Measurements from ENCODE around the gene TCF20. TPM values are rescaled to one million over a fixed set of nuclear protein-coding genes. Genes with fewer than 3 reads are reported as not detected.

The TCF20 gene
- total RNA-seq, 3 donors from 2014 or later (not counting 1 experiment from before 2014, with no cell fraction given) = 57.8 to 70.8 (median 69.1) TPM

DNA sequence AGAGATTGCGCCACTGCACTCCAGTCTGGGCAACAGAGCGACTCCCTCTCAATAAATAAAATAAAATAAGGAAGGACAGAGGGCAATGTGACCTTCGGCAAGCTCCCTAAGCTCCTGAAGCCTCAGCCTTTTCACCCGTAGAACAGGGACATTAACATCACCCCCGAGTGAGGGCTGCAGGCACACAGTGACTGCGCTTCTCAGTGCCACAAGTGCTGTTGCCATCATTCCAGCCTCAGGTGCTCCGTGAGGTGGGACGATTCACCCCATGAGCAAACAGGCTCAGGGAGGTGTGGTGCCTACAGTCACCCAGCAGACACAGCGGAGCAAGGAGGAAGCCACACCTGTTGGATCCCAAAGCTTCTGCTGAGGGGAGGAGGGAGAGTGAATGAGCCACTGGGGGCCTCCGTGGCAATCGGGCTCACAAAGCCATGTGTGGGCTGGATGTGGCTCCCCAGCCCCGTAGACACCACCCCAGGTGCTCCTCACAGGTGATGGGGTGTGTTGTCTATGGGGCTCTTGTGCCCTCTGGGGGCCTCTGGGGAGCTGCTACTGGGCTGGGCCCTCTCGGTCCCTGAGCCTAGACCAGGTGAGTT lies 9.1 kb upstream of the TCF20 start:
- Mint-ChIP-seq H3K9me3 (no peaks in the 10 kb centered on the region), H3K36me3 (no peaks in the 10 kb centered on the region), H3K27ac (no peak overlapping the region), H3K4me1 (peaks cover 5 to 13% of the 10 kb centered on the region in 2 donors), H3K27me3 (ENCODE audit: low read depth in 2 of 2) (peaks cover 18 to 30% of the 10 kb centered on the region in 2 donors), H3K4me3 (peak overlapping the region; percentile 31)
- TF ChIP-seq, protein P1, sequence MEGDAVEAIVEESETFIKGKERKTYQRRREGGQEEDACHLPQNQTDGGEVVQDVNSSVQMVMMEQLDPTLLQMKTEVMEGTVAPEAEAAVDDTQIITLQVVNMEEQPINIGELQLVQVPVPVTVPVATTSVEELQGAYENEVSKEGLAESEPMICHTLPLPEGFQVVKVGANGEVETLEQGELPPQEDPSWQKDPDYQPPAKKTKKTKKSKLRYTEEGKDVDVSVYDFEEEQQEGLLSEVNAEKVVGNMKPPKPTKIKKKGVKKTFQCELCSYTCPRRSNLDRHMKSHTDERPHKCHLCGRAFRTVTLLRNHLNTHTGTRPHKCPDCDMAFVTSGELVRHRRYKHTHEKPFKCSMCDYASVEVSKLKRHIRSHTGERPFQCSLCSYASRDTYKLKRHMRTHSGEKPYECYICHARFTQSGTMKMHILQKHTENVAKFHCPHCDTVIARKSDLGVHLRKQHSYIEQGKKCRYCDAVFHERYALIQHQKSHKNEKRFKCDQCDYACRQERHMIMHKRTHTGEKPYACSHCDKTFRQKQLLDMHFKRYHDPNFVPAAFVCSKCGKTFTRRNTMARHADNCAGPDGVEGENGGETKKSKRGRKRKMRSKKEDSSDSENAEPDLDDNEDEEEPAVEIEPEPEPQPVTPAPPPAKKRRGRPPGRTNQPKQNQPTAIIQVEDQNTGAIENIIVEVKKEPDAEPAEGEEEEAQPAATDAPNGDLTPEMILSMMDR (IDR thresholded peaks at IDR 0.05) = no peak
- H3K9me3 ChIP-seq (ENCODE audit: control insufficient read depth, insufficient read depth, low read length) = no peaks in the 10 kb centered on the region
- ATAC-seq = no peak
- no peaks in the 10 kb centered on the region for H3K36me3 ChIP-seq (ENCODE audit: control insufficient read depth, insufficient read depth, low read length)
- H3K27me3 ChIP-seq (ENCODE audit: control insufficient read depth, insufficient read depth, low read length) = peaks cover 30% of the 10 kb centered on the region
- H3K4me1 ChIP-seq (ENCODE audit: control insufficient read depth, insufficient read depth, low read length) = peaks cover 18% of the 10 kb centered on the region
- H3K27ac ChIP-seq (ENCODE audit: low read length) = no peak overlapping the region
- 91% methylated on average over 12 of the region's 13 CpGs for WGBS (ENCODE audit: insufficient coverage)
- no peak overlapping the region for H3K4me3 ChIP-seq (ENCODE audit: low read length)
- intact Hi-C loops (cut with micrococcal nuclease) = no loop called here
- no peak for DNase-seq

GRCh38 chr22:42277988-42278776 lies 7.7 kb upstream of the TCF20 start:
- Histone ChIP-seq H3K9me3 (ENCODE audit: control insufficient read depth, insufficient read depth, low read length) (no peaks in the 10 kb centered on the region), H3K36me3 (ENCODE audit: control insufficient read depth, insufficient read depth, low read length) (no peaks in the 10 kb centered on the region), H3K4me3 (ENCODE audit: low read length) (no peak overlapping the region), H3K4me1 (ENCODE audit: control insufficient read depth, insufficient read depth, low read length) (peaks cover 6% of the 10 kb centered on the region), H3K27ac (ENCODE audit: low read length) (no peak overlapping the region), H3K27me3 (ENCODE audit: control insufficient read depth, insufficient read depth, low read length) (peaks cover 19% of the 10 kb centered on the region)
- Mint-ChIP-seq H3K27ac (no peak overlapping the region), H3K27me3 (ENCODE audit: low read depth in 2 of 2) (peaks cover 17 to 22% of the 10 kb centered on the region in 2 donors), H3K9me3 (no peaks in the 10 kb centered on the region), H3K4me1 (peaks cover 5% of the 10 kb centered on the region in 2 donors), H3K4me3 (no peak overlapping the region), H3K36me3 (no peaks in the 10 kb centered on the region)
- DNase-seq (peak in 1 of 2 donors; percentile 38), ATAC-seq (no peak)
- TF ChIP-seq, protein P1 (IDR thresholded peaks at IDR 0.05) = no peak
- WGBS (ENCODE audit: insufficient coverage) = 62% methylated on average over 21 of the region's 21 CpGs
- intact Hi-C loops (cut with micrococcal nuclease) = no loop called here

- H3K4me1 ChIP-seq (ENCODE audit: control insufficient read depth, insufficient read depth, low read length) = no peaks in the 10 kb centered on the region
- TF ChIP-seq, protein P1 (IDR thresholded peaks at IDR 0.05) = no peak
- H3K4me1 Mint-ChIP-seq = no peaks in the 10 kb centered on the region
- H3K9me3 Mint-ChIP-seq = no peaks in the 10 kb centered on the region
- no peaks in the 10 kb centered on the region for H3K36me3 ChIP-seq (ENCODE audit: control insufficient read depth, insufficient read depth, low read length)
- H3K4me3 Mint-ChIP-seq = no peak overlapping the region
- H3K27me3 Mint-ChIP-seq (ENCODE audit: low read depth in 2 of 2) = peaks cover 11 to 17% of the 10 kb centered on the region in 2 donors
- H3K9me3 ChIP-seq (ENCODE audit: control insufficient read depth, insufficient read depth, low read length) = no peaks in the 10 kb centered on the region
- no peak for DNase-seq
- H3K36me3 Mint-ChIP-seq = no peaks in the 10 kb centered on the region
- 97% methylated on average over 4 of the region's 4 CpGs for WGBS (ENCODE audit: insufficient coverage)
- H3K27me3 ChIP-seq (ENCODE audit: control insufficient read depth, insufficient read depth, low read length) = peaks cover 10% of the 10 kb centered on the region
- ATAC-seq = no peak
- intact Hi-C loops (cut with micrococcal nuclease) = no loop called here
- no peak overlapping the region for H3K4me3 ChIP-seq (ENCODE audit: low read length)
- H3K27ac Mint-ChIP-seq = no peak overlapping the region
- no peak overlapping the region for H3K27ac ChIP-seq (ENCODE audit: low read length)
These were observed 6.8 kb upstream of the TCF20 start for GRCh38 chr22:42277232-42277753.

Measured in natural killer cell (primary cell).